Activated CD8-positive, alpha-beta memory T cell treated with anti-CD3 and anti-CD28 coated beads, Interleukin-2, amount 10 ng/mL, durations not matched to agents 7 days and 5 days (primary cell): ENCODE data around the gene C4orf54. TPM values are rescaled to one million over a fixed set of nuclear protein-coding genes. Genes with fewer than 3 reads are reported as not detected.

Source experiments
- ATAC-seq: fragments of 150-1000 bp; cut with Tn5 transposase; one replicate; pipeline ENCODE4 v1.10.0; 2021; ENCODE audit warnings: moderate library complexity
- CTCF ChIA-PET: fragments of 350-600 bp; sonication (Branson Sonifier 250); formaldehyde crosslinking; loops from one replicate; lab custom pipeline; 2021; ENCODE audit warnings: antibody characterized with exemption; lab: Charles Lee
- DNase-seq: peaks from one replicate; pipeline ENCODE4 v3.0.0-alpha.2; 2020
- H3K27ac Mint-ChIP-seq: one replicate; pipeline ENCODE4 v1.8.0; 2021; ENCODE audit warnings: mild to moderate bottlenecking, mixed read lengths
- H3K27me3 Mint-ChIP-seq: one replicate; pipeline ENCODE4 v1.8.0; 2021; ENCODE audit warnings: mixed read lengths
- H3K36me3 Mint-ChIP-seq: one replicate; pipeline ENCODE4 v1.8.0; 2021; ENCODE audit warnings: mild to moderate bottlenecking, mixed read lengths
- H3K4me1 Mint-ChIP-seq: one replicate; pipeline ENCODE4 v1.8.0; 2021; ENCODE audit warnings: mixed read lengths
- H3K4me3 Mint-ChIP-seq: one replicate; pipeline ENCODE4 v1.8.0; 2021; ENCODE audit warnings: mild to moderate bottlenecking, moderate library complexity, mixed read lengths
- H3K9me3 Mint-ChIP-seq: one replicate; pipeline ENCODE4 v1.8.0; 2022; ENCODE audit warnings: low read depth, mixed read lengths
- total RNA-seq, 2 experiments: library from RNA; stranded (reverse); gene quantifications; one replicate each; pipeline ENCODE4 v1.2.3, GENCODE V29; 2021

C4orf54 gene
- total RNA-seq, result not detected

DNA sequence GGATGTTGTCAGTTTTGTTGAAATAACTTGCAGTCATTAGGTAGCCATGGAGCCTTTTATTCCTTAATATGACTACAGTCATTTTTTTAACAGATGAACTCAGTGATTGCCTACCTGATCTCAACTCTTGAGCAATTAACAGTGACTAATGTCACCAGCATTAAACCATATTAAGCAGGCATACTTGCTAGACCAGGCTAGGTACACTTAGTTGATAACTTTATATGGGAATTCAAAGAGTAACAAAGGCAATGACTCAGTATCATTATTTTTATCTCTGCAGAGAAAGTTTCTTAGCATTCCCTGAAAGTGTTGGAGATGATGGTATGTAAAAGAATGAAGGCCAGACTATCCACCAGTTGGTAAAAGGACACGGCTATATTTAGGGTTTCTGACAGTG lies at the start of gene C4orf54:
Gene C4orf54, minus strand, starts transcription at position 31 of the 400 bp plus-strand sequence. CDS start 3,180 bp downstream, outside the sequence.
- no peaks in the 10 kb centered on the region for H3K36me3 Mint-ChIP-seq
- DNase-seq, result no peak
- H3K9me3 Mint-ChIP-seq, result no peaks in the 10 kb centered on the region
- no peaks in the 10 kb centered on the region for H3K4me1 Mint-ChIP-seq
- CTCF ChIA-PET, result no interaction called here
- H3K4me3 Mint-ChIP-seq, result no peak within 1 kb of the TSS
- ATAC-seq, result no peak
- H3K27me3 Mint-ChIP-seq, result peaks cover 16% of the 10 kb centered on the region
- H3K27ac Mint-ChIP-seq, result no peak within 1 kb of the TSS

DNA sequence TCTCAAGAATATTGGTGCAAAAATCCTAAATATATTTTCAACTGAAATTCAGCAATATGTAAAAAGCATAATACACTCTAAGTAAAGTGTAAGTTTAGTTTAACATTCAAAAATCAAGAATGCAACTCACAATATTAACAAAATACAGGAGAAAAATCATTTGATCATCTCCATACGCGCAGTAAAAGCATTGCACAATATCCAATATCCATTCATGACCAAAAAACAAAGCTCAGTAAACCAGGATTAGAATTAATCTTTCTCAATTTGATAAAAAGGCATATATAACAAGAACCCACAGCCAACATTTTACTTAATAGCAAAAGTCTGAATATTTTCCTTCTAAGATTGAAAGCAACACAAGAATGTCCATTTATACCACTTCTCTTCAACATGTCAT lies 48.3 kb upstream of the C4orf54 start:
- no peak for DNase-seq
- Mint-ChIP-seq H3K4me3 (no peak overlapping the region), H3K4me1 (no peaks in the 10 kb centered on the region), H3K9me3 (no peaks in the 10 kb centered on the region), H3K36me3 (no peaks in the 10 kb centered on the region), H3K27ac (no peak overlapping the region), H3K27me3 (peaks cover 13% of the 10 kb centered on the region)
- no peak for ATAC-seq
- CTCF ChIA-PET, result no interaction called here

DNA sequence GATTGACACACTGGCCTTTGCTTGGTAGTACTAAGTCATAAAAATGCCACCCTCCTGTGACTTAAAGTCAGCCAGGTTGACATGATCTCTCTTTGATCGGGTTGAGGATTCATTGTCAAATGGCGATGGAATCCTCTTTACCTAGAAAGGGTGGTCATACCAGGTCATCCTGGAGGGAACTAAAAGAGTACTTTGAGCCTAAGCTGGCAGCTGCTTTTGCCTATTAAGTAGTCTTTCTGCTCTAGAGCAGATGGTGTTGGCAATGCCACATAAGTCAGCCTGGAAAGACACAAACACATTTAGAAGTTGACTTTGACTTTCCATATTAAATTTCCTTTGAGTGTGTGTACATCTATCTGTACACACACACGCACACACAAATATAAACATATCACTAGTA lies 39.2 kb upstream of the C4orf54 start:
- Mint-ChIP-seq H3K27ac (no peak overlapping the region), H3K4me1 (no peaks in the 10 kb centered on the region), H3K9me3 (no peaks in the 10 kb centered on the region), H3K27me3 (peaks cover 9% of the 10 kb centered on the region), H3K36me3 (no peaks in the 10 kb centered on the region), H3K4me3 (no peak overlapping the region)
- DNase-seq (no peak), ATAC-seq (no peak)
- CTCF ChIA-PET, result no interaction called here

DNA sequence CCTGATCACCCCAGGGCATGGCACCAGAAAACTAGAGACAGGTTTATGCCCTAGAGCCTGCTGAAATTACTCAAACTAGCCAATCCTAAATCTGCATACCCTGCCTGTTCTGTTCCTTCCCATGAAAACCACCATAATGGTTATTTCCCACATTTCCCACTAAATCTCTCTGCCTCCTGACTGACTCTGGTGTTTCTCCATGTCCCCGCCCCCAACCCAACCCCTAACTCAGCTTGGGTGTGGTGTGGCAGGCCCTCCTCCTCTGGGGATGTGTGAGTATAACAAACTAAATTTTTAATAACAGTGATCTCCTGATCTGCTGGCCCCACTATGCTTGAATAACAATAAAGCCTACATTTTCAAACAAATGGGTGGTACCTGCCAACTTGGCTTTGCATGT lies 35.5 kb upstream of the C4orf54 start:
- Mint-ChIP-seq H3K36me3 (no peaks in the 10 kb centered on the region), H3K4me3 (no peak overlapping the region), H3K27me3 (no peaks in the 10 kb centered on the region), H3K4me1 (no peaks in the 10 kb centered on the region), H3K27ac (no peak overlapping the region), H3K9me3 (peaks cover 2% of the 10 kb centered on the region)
- CTCF ChIA-PET, result no interaction called here
- ATAC-seq, result no peak
- no peak for DNase-seq

DNA sequence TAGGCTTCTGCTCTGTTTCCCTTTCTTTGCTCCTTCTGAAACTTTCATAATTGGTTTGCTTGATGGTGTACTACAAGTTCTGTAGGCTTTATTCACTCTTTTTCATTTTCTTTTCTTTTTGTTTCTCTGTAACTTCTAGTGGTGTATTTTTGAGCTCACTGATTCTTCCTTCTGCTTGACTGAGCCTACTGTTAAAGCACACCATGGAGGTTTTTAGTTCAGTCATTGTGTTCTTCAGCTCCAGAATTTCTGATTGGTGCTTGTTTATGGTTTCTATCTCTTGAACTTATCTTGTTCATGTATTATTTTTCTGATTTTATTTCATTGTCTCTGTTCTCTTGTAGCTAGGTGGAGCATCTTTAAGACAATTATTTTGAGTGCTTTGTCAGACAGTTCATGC lies 33.4 kb upstream of the C4orf54 start:
- DNase-seq, result no peak
- CTCF ChIA-PET, result no interaction called here
- no peak for ATAC-seq
- Mint-ChIP-seq H3K4me1 (no peaks in the 10 kb centered on the region), H3K27me3 (peaks cover 4% of the 10 kb centered on the region), H3K36me3 (no peaks in the 10 kb centered on the region), H3K9me3 (peaks cover 2% of the 10 kb centered on the region), H3K4me3 (no peak overlapping the region), H3K27ac (no peak overlapping the region)

DNA sequence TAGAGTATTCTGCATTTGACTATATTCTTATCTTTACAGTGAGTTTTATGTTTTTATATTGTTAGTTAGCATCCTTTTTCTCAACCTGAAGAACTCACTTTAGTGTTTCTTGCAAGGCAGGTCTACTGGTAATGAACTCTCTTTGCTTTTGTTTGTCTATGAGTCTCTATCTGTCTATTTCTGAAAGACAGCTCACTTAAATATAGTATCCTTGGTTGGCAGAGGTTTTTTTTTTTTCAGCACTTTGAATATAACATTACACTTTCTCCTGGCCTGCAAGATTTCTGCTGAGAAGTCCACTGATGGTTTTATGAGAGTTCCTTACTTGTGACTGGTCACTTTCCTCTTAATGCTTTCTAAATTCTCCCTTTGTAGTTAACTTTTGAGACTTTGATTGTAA lies 32.8 kb upstream of the C4orf54 start:
- CTCF ChIA-PET, result no interaction called here
- Mint-ChIP-seq H3K27me3 (peaks cover 7% of the 10 kb centered on the region), H3K27ac (no peak overlapping the region), H3K9me3 (peaks cover 2% of the 10 kb centered on the region), H3K4me1 (no peaks in the 10 kb centered on the region), H3K36me3 (no peaks in the 10 kb centered on the region), H3K4me3 (no peak overlapping the region)
- no peak for ATAC-seq
- no peak for DNase-seq

DNA sequence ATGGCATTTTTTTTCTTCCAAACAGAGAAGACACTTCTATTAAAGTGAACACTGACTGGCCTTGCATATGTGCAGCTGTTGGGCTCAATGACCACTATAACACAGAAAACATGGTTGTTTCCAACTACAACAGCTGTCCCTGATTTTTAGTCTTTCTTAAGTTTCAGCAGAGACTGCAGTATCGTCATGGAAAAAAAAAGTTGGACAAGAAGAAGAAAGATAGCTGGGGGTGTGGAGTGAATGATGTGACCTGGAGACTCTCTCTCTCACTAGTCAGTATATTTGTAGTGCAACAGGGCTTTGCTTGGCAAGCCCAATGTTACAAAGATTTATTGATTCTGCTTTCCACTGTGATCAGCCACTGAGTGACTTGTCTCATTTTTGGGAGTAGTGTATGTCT lies 29.5 kb upstream of the C4orf54 start:
- CTCF ChIA-PET, result no interaction called here
- no peaks in the 10 kb centered on the region for H3K4me1 Mint-ChIP-seq
- no peak overlapping the region for H3K4me3 Mint-ChIP-seq
- peaks cover 16% of the 10 kb centered on the region for H3K27me3 Mint-ChIP-seq
- H3K27ac Mint-ChIP-seq, result no peak overlapping the region
- H3K9me3 Mint-ChIP-seq, result peaks cover 2% of the 10 kb centered on the region
- no peaks in the 10 kb centered on the region for H3K36me3 Mint-ChIP-seq
- ATAC-seq (no peak), DNase-seq (no peak)

DNA sequence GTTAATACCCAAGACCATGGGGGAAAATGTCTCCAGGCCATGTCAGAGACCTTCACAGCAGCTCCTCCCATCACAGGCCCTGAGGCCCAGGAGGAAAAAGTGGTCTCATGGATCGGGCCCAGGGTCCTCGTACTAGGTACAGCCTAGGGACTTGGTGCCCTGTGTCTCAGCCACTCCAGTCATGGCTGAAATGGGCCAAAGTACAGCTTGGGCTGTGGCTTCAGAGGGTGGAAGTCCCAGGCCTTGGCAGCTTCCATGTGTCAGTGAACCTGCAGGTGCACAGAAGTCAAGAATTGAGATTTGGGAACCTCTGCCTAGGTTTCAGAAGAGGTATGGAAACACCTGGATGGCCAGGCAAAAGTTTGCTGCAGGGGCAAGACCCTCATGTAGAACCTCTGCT lies 27.6 kb upstream of the C4orf54 start:
- no peaks in the 10 kb centered on the region for H3K36me3 Mint-ChIP-seq
- peaks cover 2% of the 10 kb centered on the region for H3K9me3 Mint-ChIP-seq
- H3K4me1 Mint-ChIP-seq, result no peaks in the 10 kb centered on the region
- peaks cover 21% of the 10 kb centered on the region for H3K27me3 Mint-ChIP-seq
- DNase-seq, result no peak
- no peak overlapping the region for H3K27ac Mint-ChIP-seq
- CTCF ChIA-PET, result no interaction called here
- ATAC-seq, result no peak
- H3K4me3 Mint-ChIP-seq, result no peak overlapping the region

DNA sequence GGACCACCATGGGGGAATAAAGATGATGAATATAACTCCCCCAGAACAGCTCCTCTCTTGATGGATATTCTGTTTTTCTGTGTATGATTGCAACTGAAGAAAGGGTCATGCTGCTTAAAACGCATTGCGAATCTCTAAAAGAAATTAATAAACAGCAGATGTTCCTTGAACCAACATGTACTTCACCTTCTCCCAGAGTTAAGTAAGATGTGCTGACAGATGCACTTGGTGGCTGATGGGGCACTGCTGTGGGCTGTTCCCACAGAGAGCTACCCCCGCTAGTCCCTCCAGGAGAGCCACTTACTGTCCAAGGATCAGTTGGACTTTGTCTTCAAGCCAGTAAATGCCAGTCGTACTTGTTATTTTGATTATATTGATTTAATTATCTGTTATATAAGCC lies 26.3 kb upstream of the C4orf54 start:
- H3K4me3 Mint-ChIP-seq, result no peak overlapping the region
- CTCF ChIA-PET, result no interaction called here
- DNase-seq (no peak), ATAC-seq (no peak)
- H3K36me3 Mint-ChIP-seq, result no peaks in the 10 kb centered on the region
- H3K4me1 Mint-ChIP-seq, result no peaks in the 10 kb centered on the region
- H3K9me3 Mint-ChIP-seq, result no peaks in the 10 kb centered on the region
- no peak overlapping the region for H3K27ac Mint-ChIP-seq
- H3K27me3 Mint-ChIP-seq, result peaks cover 24% of the 10 kb centered on the region

DNA sequence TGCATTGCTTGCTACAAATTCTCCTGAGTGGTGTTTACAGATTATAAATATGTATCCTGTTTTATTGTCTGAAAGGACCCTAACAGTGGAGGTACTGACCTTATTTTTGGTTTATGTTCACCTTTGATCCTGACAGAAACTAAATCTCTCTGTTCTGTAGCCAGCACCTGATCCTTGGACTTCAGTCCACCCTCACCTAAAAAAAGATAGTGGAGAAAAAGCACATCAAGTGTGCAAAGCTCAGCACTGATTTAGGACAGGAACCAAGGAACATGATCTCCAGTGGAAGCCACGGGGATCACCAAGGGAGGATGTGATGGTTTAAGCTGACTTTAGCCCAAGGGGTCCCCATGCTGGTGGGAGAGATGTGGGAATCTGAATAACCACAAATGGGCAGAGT lies 22.3 kb upstream of the C4orf54 start:
- DNase-seq (no peak), ATAC-seq (no peak)
- no peaks in the 10 kb centered on the region for H3K9me3 Mint-ChIP-seq
- CTCF ChIA-PET, result interaction anchor here (0.6 kb wide), 1 partner anchor 1430 kb away, joined by 3 read pairs; no protein-coding TSS in a partner anchor
- no peak overlapping the region for H3K4me3 Mint-ChIP-seq
- no peak overlapping the region for H3K27ac Mint-ChIP-seq
- no peaks in the 10 kb centered on the region for H3K36me3 Mint-ChIP-seq
- H3K4me1 Mint-ChIP-seq, result no peaks in the 10 kb centered on the region
- peaks cover 35% of the 10 kb centered on the region for H3K27me3 Mint-ChIP-seq

DNA sequence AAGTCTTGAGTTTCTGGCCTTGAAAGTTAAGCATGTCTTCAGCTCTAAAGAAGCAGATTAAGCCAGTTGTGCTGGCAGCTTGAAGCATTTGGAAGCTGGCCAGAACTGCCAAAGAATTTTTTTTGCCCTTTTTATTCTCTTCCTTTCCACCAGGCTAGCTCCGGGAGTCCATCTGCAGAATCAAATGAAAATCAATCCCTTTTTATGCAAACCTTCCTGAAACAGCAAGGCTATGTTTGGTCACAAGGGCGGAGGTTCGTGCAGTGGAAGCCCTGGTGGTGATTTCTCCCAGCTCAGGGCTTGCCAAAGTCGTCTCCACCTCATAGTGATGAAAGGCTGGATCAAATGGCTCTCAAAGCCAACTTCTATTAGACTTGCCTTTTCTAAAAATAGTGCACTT lies 21.6 kb upstream of the C4orf54 start:
- Mint-ChIP-seq H3K27me3 (peaks cover 38% of the 10 kb centered on the region), H3K36me3 (no peaks in the 10 kb centered on the region), H3K4me1 (no peaks in the 10 kb centered on the region), H3K4me3 (no peak overlapping the region), H3K9me3 (no peaks in the 10 kb centered on the region), H3K27ac (no peak overlapping the region)
- DNase-seq (no peak), ATAC-seq (no peak)
- CTCF ChIA-PET, result interaction anchor here (0.6 kb wide), 1 partner anchor 1430 kb away, joined by 3 read pairs; no protein-coding TSS in a partner anchor

DNA sequence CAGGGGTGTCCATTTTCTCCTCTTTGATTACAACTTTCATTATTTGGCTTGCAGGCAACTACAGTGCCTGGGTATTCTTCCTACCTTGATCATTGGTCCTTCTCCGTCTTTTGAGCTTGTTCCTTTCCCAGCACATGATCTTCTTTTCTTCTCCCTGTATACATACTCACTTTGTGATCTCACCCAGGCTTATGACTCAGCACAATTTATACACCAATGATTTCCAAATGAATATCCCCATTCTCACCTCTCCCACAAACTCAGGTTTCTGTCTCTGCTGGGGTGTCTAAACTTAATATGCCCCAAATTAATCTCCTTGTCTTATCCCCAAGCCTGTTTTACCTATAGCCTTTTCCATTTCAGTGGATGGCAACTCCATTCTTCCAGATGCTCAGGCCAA lies 19.5 kb upstream of the C4orf54 start:
- Mint-ChIP-seq H3K36me3 (no peaks in the 10 kb centered on the region), H3K27ac (no peak overlapping the region), H3K9me3 (peaks cover 8% of the 10 kb centered on the region), H3K4me1 (no peaks in the 10 kb centered on the region), H3K4me3 (no peak overlapping the region), H3K27me3 (peaks cover 35% of the 10 kb centered on the region)
- CTCF ChIA-PET, result no interaction called here
- ATAC-seq (no peak), DNase-seq (no peak)

DNA sequence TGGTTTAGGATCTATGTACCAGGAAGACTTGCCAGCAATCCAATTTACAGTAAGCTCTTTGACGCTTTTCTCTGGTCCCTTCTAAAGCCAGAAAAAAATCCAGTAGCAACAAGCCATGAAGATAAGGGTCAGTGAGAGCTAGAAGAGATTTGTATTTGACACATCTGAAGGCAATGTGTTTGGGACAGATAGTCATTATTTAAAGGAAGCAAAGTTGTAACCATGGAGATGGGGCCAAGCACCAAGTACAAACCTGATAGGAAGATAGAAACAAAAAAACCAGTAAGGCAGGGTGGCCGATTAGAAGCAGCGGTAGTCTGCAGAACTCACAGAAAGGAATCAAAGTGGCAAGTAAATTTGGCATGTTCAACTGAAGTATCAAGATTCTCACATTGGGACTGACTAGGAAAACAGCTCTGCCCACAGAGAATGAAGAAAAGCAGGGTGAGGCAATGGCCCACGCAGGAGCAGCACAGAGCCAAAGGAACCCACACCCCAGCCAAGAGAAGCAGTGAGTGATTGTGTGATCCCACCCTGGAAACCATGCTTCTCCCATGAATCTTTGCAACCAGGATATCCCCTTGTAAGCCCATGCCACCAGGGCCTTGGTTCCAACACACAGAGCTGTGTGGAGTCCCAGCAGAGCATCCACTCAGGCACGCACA lies 12.9 kb upstream of the C4orf54 start:
- no peak overlapping the region for H3K27ac Mint-ChIP-seq
- H3K36me3 Mint-ChIP-seq, result no peaks in the 10 kb centered on the region
- H3K9me3 Mint-ChIP-seq, result peaks cover 8% of the 10 kb centered on the region

DNA sequence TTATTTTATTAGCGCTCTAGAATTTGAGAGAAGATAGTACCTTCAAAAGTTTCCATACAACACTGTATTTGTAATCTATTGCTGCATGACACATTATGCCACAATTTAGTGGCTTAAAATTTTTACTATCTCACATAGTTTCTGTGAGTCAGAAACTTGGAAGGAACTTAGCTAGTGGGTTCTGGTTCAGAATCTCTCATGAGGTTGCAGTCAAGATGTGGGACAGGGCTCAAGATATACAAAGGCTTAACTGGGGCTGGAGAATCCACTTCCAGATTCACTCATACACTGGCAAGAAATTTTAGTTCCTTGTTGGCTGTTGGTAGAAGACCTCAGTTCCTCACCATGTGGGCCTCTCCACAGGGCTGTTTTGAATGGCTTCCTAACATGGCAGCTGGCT lies 11.5 kb upstream of the C4orf54 start:
- CTCF ChIA-PET, result no interaction called here
- no peak for DNase-seq
- ATAC-seq, result no peak
- no peak overlapping the region for H3K4me3 Mint-ChIP-seq
- H3K4me1 Mint-ChIP-seq, result no peaks in the 10 kb centered on the region
- H3K27ac Mint-ChIP-seq, result no peak overlapping the region
- H3K27me3 Mint-ChIP-seq, result peaks cover 7% of the 10 kb centered on the region
- no peaks in the 10 kb centered on the region for H3K36me3 Mint-ChIP-seq
- H3K9me3 Mint-ChIP-seq, result peaks cover 8% of the 10 kb centered on the region

More for the DNA sequence above, 12.9 kb upstream of the C4orf54 start:
- peaks cover 13% of the 10 kb centered on the region for H3K27me3 Mint-ChIP-seq
- no peaks in the 10 kb centered on the region for H3K4me1 Mint-ChIP-seq
- ATAC-seq (no peak), DNase-seq (no peak)
- no peak overlapping the region for H3K4me3 Mint-ChIP-seq
- CTCF ChIA-PET, result no interaction called here
